ENCODE results near the gene VPS26B.

Gene VPS26B

DNA sequence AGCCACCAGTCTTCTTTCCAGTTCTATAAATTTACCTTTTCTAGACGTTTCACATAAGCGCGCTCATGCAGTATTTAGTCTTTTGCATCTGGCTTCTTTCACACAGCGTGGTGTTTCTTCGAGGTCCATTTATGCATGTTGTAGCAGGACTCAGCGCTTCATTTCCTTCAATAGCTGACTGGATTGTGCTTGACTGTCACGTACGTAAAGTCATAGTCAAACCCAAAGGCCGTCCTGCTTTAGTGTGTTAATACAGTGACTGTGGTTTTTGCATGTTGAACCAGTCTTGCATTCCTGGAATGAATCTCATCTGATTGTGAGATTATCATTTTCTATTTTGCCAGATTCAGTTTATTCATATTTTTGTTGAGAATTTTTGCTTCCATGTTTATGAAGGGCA lies 70.2 kb downstream of the VPS26B start:
- no peak overlapping the region for H3K4me3 ChIP-seq (ENCODE audit: low read length)
- no peak for DNase-seq (ENCODE audit: low read depth, low spot score)

All from Jurkat, Clone E6-1 (cell line).